Measurements from ENCODE around the gene CYP4V2. TPM values are rescaled to one million over a fixed set of nuclear protein-coding genes. Genes with fewer than 3 reads are reported as not detected.

CYP4V2 gene
- total RNA-seq, 1 experiment from 2014 or later, result 43.3 TPM

DNA sequence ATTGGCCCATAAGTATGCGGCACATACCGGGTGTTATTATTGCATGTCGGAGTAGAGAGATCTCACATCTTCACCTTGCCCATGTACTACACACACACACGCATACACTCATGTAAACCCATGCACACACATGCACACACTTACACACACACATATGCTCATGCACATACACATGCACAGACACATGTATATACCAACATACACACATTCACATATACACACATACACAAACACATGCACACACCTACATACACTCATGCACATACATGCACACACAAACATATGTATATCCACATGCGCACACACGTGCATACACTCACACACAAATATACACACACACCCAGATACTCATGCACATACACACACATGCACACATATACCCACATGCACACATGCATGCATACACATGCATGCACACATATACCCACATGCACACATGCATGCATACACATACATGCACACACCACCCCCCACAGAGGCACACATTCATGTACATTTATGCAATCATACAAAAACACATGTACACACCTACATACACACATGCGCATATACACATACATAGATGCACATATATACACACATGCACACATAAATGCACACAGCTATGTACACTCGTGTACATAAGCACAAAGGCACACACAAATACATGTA, 11.2 kb downstream of the CYP4V2 start:
- BruUV-seq (replicated peaks), result no TSS peak
- TF ChIP-seq, protein P1, sequence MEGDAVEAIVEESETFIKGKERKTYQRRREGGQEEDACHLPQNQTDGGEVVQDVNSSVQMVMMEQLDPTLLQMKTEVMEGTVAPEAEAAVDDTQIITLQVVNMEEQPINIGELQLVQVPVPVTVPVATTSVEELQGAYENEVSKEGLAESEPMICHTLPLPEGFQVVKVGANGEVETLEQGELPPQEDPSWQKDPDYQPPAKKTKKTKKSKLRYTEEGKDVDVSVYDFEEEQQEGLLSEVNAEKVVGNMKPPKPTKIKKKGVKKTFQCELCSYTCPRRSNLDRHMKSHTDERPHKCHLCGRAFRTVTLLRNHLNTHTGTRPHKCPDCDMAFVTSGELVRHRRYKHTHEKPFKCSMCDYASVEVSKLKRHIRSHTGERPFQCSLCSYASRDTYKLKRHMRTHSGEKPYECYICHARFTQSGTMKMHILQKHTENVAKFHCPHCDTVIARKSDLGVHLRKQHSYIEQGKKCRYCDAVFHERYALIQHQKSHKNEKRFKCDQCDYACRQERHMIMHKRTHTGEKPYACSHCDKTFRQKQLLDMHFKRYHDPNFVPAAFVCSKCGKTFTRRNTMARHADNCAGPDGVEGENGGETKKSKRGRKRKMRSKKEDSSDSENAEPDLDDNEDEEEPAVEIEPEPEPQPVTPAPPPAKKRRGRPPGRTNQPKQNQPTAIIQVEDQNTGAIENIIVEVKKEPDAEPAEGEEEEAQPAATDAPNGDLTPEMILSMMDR (IDR thresholded peaks at IDR 0.05; ENCODE audit: unreplicated experiment), result no peak
- Mint-ChIP-seq H3K27me3 (ENCODE audit: unreplicated experiment) (no peaks in the 10 kb centered on the region), H3K9me3 (ENCODE audit: low read depth, unreplicated experiment) (no peaks in the 10 kb centered on the region), H3K4me3 (ENCODE audit: low read depth, unreplicated experiment) (no peak overlapping the region), H3K36me3 (ENCODE audit: insufficient read depth, unreplicated experiment) (peaks cover 5% of the 10 kb centered on the region), H3K27ac (ENCODE audit: unreplicated experiment) (no peak overlapping the region), H3K4me1 (ENCODE audit: low read depth, unreplicated experiment) (peaks cover 7% of the 10 kb centered on the region)
- CTCF ChIA-PET, result interaction anchor here (0.6 kb wide), 1 partner anchor 13 kb away, joined by 3 read pairs; no protein-coding TSS in a partner anchor
- no peak for DNase-seq
- intact Hi-C loops (cut with micrococcal nuclease; ENCODE audit: unreplicated experiment), result loop anchor here (5.0 to 10.0 kb wide), 2 partner anchors 62 to 135 kb away; partner anchors contain the start of genes F11 and TLR3

DNA sequence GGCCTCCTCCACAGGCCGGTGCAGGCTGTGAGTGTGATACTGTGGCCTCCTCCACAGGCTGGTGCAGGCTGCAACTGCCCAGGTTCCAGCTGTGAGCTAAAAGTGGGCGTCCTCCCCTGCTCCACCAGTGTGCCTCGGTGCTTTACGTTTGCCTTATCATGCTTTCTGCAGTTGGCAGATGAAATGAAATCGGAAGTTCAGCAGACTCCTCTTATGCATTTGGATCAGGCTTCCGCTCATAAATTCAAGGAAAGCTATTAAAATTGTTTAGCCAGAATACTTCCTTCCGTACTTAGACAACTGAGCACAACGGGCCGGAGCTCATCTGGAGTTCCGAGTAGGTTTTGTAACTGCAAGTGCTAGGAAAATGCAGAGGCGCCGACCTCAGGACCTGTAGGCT, 12.0 kb downstream of the CYP4V2 start:
- H3K36me3 Mint-ChIP-seq (ENCODE audit: insufficient read depth, unreplicated experiment), result peaks cover 5% of the 10 kb centered on the region
- no TSS peak for BruUV-seq (replicated peaks)
- no peak overlapping the region for H3K4me3 Mint-ChIP-seq (ENCODE audit: low read depth, unreplicated experiment)
- peaks cover 7% of the 10 kb centered on the region for H3K4me1 Mint-ChIP-seq (ENCODE audit: low read depth, unreplicated experiment)
- DNase-seq, result no peak
- intact Hi-C loops (cut with micrococcal nuclease; ENCODE audit: unreplicated experiment), result loop anchor here (5.0 to 10.0 kb wide), 2 partner anchors 61 to 136 kb away; partner anchors contain the start of genes F11 and TLR3
- TF ChIP-seq, protein P1 (IDR thresholded peaks at IDR 0.05; ENCODE audit: unreplicated experiment), result no peak
- CTCF ChIA-PET, result no interaction called here
- H3K27ac Mint-ChIP-seq (ENCODE audit: unreplicated experiment), result no peak overlapping the region
- no peaks in the 10 kb centered on the region for H3K9me3 Mint-ChIP-seq (ENCODE audit: low read depth, unreplicated experiment)
- H3K27me3 Mint-ChIP-seq (ENCODE audit: unreplicated experiment), result no peaks in the 10 kb centered on the region

DNA sequence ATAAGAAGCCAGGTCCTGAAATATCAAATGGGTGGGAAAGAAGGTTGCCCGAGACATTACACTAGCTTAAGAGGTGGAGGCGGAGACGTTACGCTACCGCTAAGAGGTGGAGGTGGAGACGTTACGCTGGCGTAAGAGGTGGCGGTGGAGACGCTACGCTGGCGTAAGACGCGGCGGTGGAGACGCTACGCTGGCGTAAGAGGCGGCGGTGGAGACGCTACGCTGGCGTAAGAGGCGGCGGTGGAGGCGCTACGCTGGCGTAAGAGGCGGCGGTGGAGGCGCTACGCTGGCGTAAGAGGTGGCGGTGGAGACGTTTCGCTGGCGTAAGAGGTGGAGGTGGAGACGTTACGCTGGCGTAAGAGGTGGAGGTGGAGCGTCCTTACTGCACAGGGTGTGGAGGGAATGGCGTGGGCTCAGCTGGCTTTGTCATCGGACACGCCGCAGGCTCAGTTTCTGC, 12.8 kb downstream of the CYP4V2 start:
- H3K4me3 Mint-ChIP-seq (ENCODE audit: low read depth, unreplicated experiment), result no peak overlapping the region

DNA sequence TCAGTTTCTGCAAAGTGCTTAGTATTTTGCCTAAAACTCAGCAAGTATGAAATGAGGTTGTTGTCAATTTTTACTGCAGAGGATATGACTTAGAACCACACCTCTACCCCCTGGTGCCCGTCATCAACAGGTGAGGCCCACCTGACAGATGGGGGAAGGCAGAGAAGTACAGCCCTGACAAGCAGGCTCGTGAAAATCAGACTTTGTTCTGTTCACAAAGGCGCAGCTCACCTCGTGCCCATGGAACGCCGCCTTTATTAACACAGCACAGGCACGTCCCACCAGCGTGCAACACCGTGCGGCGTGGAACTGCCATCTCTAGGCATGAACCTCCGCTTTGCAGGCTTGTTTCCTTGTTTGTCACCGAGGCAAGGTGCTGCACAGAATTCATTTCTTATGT, 13.3 kb downstream of the CYP4V2 start:
- Mint-ChIP-seq H3K27ac (ENCODE audit: unreplicated experiment) (no peak overlapping the region), H3K4me3 (ENCODE audit: low read depth, unreplicated experiment) (no peak overlapping the region), H3K4me1 (ENCODE audit: low read depth, unreplicated experiment) (peaks cover 7% of the 10 kb centered on the region), H3K9me3 (ENCODE audit: low read depth, unreplicated experiment) (peaks cover 3% of the 10 kb centered on the region), H3K36me3 (ENCODE audit: insufficient read depth, unreplicated experiment) (peaks cover 12% of the 10 kb centered on the region), H3K27me3 (ENCODE audit: unreplicated experiment) (no peaks in the 10 kb centered on the region)
- TF ChIP-seq, protein P1 (IDR thresholded peaks at IDR 0.05; ENCODE audit: unreplicated experiment), result no peak
- no TSS peak for BruUV-seq (replicated peaks)
- no peak for DNase-seq
- CTCF ChIA-PET, result no interaction called here
- intact Hi-C loops (cut with micrococcal nuclease; ENCODE audit: unreplicated experiment), result loop anchor here (5.0 to 10.0 kb wide), 2 partner anchors 60 to 137 kb away; partner anchors contain the start of genes F11 and TLR3

More for the DNA sequence above, 12.8 kb downstream of the CYP4V2 start:
- TF ChIP-seq, protein P1 (IDR thresholded peaks at IDR 0.05; ENCODE audit: unreplicated experiment), result no peak
- BruUV-seq (replicated peaks), result no TSS peak
- Mint-ChIP-seq H3K27me3 (ENCODE audit: unreplicated experiment) (no peaks in the 10 kb centered on the region), H3K27ac (ENCODE audit: unreplicated experiment) (no peak overlapping the region), H3K9me3 (ENCODE audit: low read depth, unreplicated experiment) (peaks cover 3% of the 10 kb centered on the region), H3K36me3 (ENCODE audit: insufficient read depth, unreplicated experiment) (peaks cover 12% of the 10 kb centered on the region), H3K4me1 (ENCODE audit: low read depth, unreplicated experiment) (peaks cover 7% of the 10 kb centered on the region)
- DNase-seq, result no peak
- intact Hi-C loops (cut with micrococcal nuclease; ENCODE audit: unreplicated experiment), result loop anchor here (5.0 to 10.0 kb wide), 2 partner anchors 61 to 137 kb away; partner anchors contain the start of genes F11 and TLR3
- CTCF ChIA-PET, result no interaction called here

All from Calu3 (cell line).